ENCODE measurements around the gene LRP6. TPM values are rescaled to one million over a fixed set of nuclear protein-coding genes. Genes with fewer than 3 reads are reported as not detected.
A peak's percentile ranks its signal among the peaks of the same experiment; 100 is the strongest.
"Not testable (repeated sequence)": the region's sequence is repeated elsewhere in the genome, so short reads cannot be mapped to it uniquely, and the experiment has no call there.

The LRP6 gene
- total RNA-seq (2021) (45.5 and 60.0 TPM in 2 replicates), Bru-seq, nascent RNA (percentile 90 among the genes with signal in this experiment), BruChase-seq, experiment 1, labeled RNA remaining after a 2-hour chase (percentile 85 among the genes with signal in this experiment), BruChase-seq, experiment 2, labeled RNA remaining after a 6-hour chase (percentile 82 among the genes with signal in this experiment)
- long read RNA-seq, full-length matches to known transcripts: 1 of 12 reads
- long read RNA-seq, partial matches to known transcripts: 4 of 12 reads
- long read RNA-seq, other reads (novel, unspliced or antisense): 7 of 12 reads

DNA sequence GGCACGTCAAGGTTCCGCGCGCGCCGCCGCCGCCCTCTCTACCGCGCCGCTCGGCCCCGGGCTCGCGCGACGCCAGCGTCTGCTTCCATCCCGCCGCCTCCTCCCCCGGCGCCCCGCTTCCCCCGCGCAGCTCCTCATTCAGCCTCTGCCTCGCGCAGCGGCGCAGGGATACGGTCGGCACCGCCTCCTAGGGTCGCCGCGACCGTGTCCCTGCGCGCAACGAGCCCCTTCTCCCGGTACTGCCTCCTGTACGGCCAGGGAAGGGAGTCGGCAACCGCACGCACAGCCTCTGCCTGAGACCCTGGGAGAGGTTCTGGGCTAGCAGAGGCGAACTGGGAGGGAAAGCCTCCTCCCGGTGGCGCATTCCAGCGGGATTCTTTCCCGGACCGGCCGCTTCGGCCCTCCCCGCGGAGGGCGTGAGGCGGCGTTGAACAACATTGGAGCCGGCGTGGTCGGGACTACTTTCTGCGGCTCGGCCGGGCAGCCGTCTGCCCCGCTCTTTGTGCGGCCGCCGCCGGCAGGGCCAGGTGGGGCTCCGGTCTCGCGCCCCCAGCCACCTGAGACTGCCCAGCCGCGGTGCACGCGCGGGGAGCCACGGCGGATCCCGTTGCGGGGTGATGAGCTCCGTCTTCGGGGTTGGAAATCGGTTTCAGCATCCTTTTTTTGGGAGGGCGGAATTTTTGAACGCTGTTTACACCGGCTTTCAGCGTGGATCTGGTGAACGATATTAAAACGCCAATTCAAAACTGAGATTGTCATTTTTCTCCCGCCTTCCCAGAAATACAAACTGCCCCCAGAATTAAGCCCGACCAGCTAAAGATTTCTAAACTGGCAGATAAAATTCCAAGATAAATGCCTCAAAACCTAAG is at the start of gene LRP6:
LRP6 (minus strand) TSS at position 172 of the 869 bp plus-strand sequence. CDS start 309 bp downstream, outside the sequence.
- intact Hi-C loops (cut with micrococcal nuclease; ENCODE audit: unreplicated experiment): loop anchor here (2.0 kb wide), 2 partner anchors 66 to 90 kb away; partner anchors contain the start of gene BORCS5
- Histone ChIP-seq H3K9me3 (ENCODE audit: insufficient read depth, low read depth) (no peaks in the 10 kb centered on the region), H3K27ac (peak within 1 kb of the TSS; percentile 85), H3K36me3 (ENCODE audit: low read depth) (no peaks in the 10 kb centered on the region), H3K4me3 (peak within 1 kb of the TSS; percentile 77), H3F3A (ENCODE audit: insufficient read depth, low read depth) (no peaks in the 10 kb centered on the region; the same call in 1 of the 2 replicates), H4K20me1 (ENCODE audit: insufficient read depth) (peaks cover 20% of the 10 kb centered on the region), H3K4me2 (peak within 1 kb of the TSS; percentile 93), H3K4me1 (replicated peaks; ENCODE audit: insufficient read depth) (peaks cover 23% of the 10 kb centered on the region), H3K9me2 (ENCODE audit: insufficient read depth) (no peaks in the 10 kb centered on the region), H3K27me3 (ENCODE audit: insufficient read depth, low read depth) (no peaks in the 10 kb centered on the region), H3K79me2 (ENCODE audit: low read depth) (peaks cover 46% of the 10 kb centered on the region), H2AFZ (peak within 1 kb of the TSS; percentile 82)
- no peak for TF ChIP-seq EZH2 (IDR thresholded peaks at IDR 0.05; ENCODE audit: low read depth)
- TF ChIP-seq, protein P1, sequence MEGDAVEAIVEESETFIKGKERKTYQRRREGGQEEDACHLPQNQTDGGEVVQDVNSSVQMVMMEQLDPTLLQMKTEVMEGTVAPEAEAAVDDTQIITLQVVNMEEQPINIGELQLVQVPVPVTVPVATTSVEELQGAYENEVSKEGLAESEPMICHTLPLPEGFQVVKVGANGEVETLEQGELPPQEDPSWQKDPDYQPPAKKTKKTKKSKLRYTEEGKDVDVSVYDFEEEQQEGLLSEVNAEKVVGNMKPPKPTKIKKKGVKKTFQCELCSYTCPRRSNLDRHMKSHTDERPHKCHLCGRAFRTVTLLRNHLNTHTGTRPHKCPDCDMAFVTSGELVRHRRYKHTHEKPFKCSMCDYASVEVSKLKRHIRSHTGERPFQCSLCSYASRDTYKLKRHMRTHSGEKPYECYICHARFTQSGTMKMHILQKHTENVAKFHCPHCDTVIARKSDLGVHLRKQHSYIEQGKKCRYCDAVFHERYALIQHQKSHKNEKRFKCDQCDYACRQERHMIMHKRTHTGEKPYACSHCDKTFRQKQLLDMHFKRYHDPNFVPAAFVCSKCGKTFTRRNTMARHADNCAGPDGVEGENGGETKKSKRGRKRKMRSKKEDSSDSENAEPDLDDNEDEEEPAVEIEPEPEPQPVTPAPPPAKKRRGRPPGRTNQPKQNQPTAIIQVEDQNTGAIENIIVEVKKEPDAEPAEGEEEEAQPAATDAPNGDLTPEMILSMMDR (conservative IDR thresholded peaks at IDR 0.05): no peak
- BruUV-seq (replicated peaks): no TSS peak
- DNase-seq: peak; percentile 74 to 95
- POLR2A ChIA-PET (ENCODE audit: unreplicated experiment): interaction anchor here (0.7 kb wide), 3 partner anchors 9 to 1988 kb away, joined by 3 to 4 read pairs (median 3); no protein-coding TSS in a partner anchor
- CTCF ChIA-PET: interaction anchor here (0.5 to 0.6 kb wide), 4 partner anchors 27 to 287 kb away, joined by 4 to 11 read pairs (median 6); no protein-coding TSS in a partner anchor

DNA sequence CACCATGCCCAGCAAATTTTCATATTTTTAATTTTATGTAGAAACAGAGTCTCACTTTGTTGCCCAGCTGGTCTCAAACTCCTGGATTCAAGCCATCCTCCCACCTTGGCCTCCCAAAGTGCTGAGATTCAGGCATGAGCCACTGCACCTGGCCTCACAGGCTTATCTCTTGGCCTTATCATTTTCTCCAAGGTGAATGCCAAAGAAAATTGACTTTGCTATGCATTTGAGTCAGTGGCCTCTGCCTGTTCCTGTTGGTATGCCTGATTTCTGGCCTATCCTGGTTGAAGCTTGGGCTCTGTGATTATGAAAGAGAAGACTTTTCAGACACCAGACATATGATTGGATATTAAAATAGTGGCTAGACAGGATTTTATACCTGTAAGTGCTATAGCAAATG is 49.0 kb upstream of the LRP6 start:
- no TSS peak for BruUV-seq (replicated peaks)
- DNase-seq: no peak
- POLR2A ChIA-PET (ENCODE audit: unreplicated experiment): no interaction called here
- CTCF ChIA-PET: no interaction called here
- Histone ChIP-seq H3K79me2 (ENCODE audit: low read depth) (no peaks in the 10 kb centered on the region), H3F3A (ENCODE audit: insufficient read depth, low read depth) (no peaks in the 10 kb centered on the region), H3K9me3 (ENCODE audit: insufficient read depth, low read depth) (no peaks in the 10 kb centered on the region), H2AFZ (no peak overlapping the region), H3K27me3 (ENCODE audit: insufficient read depth, low read depth) (no peaks in the 10 kb centered on the region), H4K20me1 (ENCODE audit: insufficient read depth) (no peaks in the 10 kb centered on the region), H3K4me3 (no peak overlapping the region), H3K4me2 (no peak overlapping the region), H3K4me1 (replicated peaks; ENCODE audit: insufficient read depth) (no peaks in the 10 kb centered on the region), H3K36me3 (ENCODE audit: low read depth) (no peaks in the 10 kb centered on the region), H3K9me2 (ENCODE audit: insufficient read depth) (no peaks in the 10 kb centered on the region), H3K27ac (no peak overlapping the region)
- intact Hi-C loops (cut with micrococcal nuclease; ENCODE audit: unreplicated experiment): no loop called here
- TF ChIP-seq, protein P1 (conservative IDR thresholded peaks at IDR 0.05): no peak
- no peak for TF ChIP-seq EZH2 (IDR thresholded peaks at IDR 0.05; ENCODE audit: low read depth)

DNA sequence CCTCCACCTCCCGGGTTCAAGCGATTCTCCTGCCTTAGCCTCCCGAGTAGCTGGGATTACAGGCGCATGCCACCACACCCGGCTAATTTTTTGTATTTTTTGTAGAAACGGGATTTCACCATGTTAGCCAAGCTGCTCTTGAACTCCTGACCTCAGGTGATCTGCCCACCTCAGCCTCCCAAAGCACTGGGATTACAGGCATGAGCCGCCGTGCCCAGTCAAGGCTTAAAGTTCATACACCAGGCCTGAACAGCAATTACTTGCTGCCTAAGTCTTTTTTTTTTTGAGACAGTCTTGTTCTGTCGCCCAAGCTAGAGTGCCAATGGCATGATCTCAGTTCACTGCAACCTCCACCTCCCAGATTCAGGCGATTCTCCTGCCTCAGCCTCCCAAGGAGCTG is 43.9 kb upstream of the LRP6 start:
- H3K4me2 ChIP-seq; H3K79me2 ChIP-seq (ENCODE audit: low read depth); POLR2A ChIA-PET (ENCODE audit: unreplicated experiment); H3K9me3 ChIP-seq (ENCODE audit: insufficient read depth, low read depth); H3K9me2 ChIP-seq (ENCODE audit: insufficient read depth); H3K4me1 ChIP-seq (replicated peaks; ENCODE audit: insufficient read depth); H3K27me3 ChIP-seq (ENCODE audit: insufficient read depth, low read depth); DNase-seq; H3K27ac ChIP-seq; H2AFZ ChIP-seq; intact Hi-C loops (cut with micrococcal nuclease; ENCODE audit: unreplicated experiment); H3K4me3 ChIP-seq; H3K36me3 ChIP-seq (ENCODE audit: low read depth); BruUV-seq (replicated peaks); H3F3A ChIP-seq (ENCODE audit: insufficient read depth, low read depth); CTCF ChIA-PET; H4K20me1 ChIP-seq (ENCODE audit: insufficient read depth): not testable (repeated sequence)

Data from PC-9 (cell line).